Stimulated activated CD4-positive, alpha-beta T cell treated with anti-CD3 and anti-CD28 coated beads, Interleukin-15, amount 100 ng/mL, for 1 hour (primary cell): Measurements from ENCODE around the gene MYH6.

Experiments
- DNase-seq, 2 donors: peaks; one replicate each; pipeline ENCODE4 v3.0.0-alpha.2; 2020; ENCODE audit warnings: low read depth in 1 of 2, low spot score in 1 of 2

MYH6 gene

DNA sequence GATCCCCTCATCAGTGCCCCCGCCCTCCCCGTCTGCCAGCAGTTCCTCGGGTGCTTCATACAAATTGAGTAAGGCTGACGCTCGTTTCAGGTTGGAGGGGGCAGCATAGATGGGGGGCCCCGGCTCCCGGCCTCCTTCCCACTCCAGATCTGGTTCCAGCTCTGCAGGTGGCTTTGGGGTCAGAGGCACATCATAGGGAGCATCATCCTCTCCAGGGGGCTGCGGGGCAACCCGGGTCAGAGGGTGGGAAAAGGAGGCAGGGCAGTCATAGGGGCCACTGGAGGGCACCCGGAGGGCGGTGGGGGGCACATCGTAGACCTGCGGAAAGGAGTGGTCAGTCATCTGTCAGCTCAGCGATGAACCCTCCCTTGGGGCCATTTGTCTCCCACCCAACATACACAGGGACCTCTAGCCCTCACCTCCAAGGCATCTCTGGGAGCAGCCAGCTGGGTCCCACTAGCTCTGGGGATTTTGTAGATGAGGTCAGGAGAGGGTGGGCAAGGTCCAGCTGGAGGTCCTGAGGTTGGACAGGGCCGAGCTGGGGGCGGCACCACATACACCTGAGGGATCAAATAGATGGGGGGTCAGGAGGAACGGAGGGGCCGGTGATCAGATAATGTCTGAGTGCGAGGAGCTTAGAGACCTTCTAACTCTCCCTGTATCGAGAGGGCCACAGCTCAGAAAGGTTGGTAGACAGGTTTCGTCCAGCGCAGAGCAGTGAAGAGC, 48.2 kb downstream of the MYH6 start:
- no peak for DNase-seq

DNA sequence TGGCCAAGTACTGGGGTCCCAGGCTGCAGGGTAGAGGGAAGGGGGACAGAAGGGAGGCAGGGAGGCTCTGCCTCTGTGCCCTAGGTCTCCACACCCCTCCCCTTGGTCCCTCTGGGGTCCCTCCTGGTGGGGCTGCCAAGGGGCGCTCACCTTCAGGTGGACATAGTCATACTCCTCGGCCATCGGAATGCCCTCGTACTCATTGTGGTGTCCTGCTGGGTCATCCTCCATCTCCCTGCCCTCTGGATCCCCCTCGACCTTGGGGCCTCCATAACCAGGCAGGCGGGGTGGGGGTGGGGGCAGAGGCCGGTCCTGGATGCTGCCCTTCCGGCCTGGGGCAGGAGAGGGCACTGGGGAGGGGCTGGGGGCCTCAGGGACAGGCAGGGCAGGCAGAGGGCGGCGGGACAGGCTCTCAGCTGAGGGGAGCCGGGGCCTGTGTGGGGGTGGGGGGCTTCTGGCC, 48.9 kb downstream of the MYH6 start:
- DNase-seq, result no peak

DNA sequence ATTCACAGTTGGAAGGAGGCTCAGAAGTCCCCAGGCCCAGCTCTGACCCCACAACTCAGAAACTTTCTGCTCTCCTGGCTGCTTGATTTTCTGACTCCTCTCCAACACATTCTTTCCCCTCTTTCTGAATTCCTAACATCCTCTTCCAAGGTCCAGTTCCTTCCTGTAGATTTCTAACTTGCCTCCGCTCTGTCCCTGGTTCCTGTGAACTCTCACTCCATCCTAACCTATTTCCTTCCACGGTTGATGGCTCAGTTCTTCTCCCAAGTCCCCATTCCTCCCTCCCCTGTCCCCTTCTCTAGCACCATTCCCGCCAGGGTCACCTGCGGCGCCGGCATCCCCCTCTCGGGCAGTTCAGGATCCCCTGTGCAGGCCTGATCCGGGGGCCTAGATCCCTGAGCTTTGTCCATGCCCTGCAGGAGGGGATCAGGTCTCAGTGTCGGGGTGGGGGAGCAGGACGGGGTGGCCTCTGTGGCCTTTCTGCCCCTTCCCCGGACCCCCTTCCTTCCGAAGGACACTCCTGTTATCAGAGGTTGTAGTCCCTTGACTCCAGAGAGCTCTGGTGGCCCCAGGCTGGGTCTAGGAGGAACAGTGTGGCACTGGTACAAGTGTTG, 49.4 kb downstream of the MYH6 start:
- no peak for DNase-seq

- DNase-seq, result no peak
Observed at GRCh38 chr14:23358042-23358441, 50.0 kb downstream of the MYH6 start.

DNA sequence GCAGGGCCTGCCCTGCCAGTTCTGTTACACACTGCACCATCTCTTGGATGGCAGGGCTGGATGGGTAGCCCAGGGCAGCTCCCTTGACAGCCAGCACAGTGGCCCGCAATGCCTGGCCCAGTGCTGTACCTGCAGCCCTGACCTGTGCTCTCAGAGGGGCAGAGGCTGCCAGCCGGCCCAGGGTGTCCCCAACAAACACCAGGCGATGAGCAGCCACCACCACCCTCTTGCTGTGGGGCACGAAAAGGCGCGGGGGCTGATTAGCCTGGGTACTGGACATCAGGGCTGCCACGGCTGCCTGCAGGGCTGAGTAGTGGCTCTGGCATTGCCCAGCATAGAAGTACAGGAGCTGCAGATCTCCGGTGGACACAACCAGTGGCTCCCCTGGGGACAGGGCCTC, 50.8 kb downstream of the MYH6 start:
- DNase-seq, result no peak

- DNase-seq, result no peak
Observed at GRCh38 chr14:23356662-23357061, 51.4 kb downstream of the MYH6 start.

GRCh38 chr14:23355871-23356435, 52.1 kb downstream of the MYH6 start:
- DNase-seq, result no peak

DNA sequence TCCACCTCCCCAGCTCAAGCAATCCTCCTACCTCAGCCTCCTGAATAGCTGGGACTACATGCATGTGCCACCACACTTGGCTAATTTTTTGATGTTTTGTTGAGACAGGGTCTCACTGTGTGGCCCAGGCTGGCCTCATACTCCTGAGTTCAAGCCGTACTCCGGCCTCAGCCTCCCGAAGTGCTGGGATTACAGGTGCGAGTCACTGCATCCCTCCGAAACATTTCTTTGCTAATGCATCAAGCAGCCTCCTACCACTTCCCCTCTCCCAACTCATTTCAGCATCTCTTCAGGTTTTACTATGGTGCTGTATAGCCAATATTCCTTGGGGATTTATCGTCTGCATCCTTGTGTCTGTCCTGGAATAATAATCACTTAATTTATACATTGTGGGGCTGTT, 53.1 kb downstream of the MYH6 start:
- DNase-seq, result no peak

- no peak for DNase-seq
Observed at GRCh38 chr14:23353433-23353780, 54.7 kb downstream of the MYH6 start.

DNA sequence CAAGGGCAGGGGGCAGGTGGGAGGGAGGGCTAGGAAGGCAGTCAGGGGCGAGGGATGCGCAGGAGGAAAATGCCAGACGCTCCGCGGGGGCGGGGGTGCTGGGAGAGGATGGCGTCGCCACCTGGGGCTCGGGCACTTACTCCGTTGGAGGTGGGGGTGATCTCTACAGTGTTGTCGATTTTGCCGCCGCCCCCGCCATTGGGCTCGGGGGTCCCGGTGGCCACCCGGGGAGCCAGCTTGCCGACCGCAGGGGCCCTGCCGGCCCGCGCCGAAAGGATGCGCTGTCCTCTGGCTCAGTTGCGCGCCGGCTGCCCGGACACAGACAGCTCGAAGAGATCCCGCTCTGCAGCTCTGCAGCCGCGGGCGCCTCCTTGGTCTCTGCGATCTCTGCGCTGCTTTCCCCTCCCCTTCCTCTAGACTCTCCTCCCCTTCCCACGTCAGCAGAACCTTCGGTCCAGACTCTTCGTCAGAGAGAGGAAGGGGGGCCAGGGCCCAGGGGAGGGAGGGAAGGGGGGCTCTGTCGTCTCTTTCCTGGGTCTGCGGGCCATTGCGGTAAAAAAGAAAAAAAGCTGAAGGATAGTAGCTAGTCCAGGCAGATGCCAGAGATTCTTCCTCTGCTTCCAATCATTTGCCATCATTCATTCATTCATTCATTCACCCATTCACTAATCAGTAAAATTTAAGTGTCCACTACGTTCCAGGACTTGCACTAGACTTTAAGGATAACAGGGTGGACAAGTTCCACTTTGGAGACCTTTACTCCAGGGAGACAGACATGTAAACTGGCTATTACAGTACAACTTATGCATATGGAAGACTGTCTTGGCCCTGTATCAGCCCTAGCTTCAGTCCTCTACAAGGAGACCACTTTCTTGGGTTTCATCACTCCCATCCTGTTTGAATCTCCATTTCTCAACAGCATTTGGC, 55.3 kb downstream of the MYH6 start, which contains the start of gene SLC22A17:
Gene SLC22A17, minus strand, starts transcription at position 382 of the 927 bp plus-strand sequence.
- DNase-seq, result peak; percentile 10 to 21

DNA sequence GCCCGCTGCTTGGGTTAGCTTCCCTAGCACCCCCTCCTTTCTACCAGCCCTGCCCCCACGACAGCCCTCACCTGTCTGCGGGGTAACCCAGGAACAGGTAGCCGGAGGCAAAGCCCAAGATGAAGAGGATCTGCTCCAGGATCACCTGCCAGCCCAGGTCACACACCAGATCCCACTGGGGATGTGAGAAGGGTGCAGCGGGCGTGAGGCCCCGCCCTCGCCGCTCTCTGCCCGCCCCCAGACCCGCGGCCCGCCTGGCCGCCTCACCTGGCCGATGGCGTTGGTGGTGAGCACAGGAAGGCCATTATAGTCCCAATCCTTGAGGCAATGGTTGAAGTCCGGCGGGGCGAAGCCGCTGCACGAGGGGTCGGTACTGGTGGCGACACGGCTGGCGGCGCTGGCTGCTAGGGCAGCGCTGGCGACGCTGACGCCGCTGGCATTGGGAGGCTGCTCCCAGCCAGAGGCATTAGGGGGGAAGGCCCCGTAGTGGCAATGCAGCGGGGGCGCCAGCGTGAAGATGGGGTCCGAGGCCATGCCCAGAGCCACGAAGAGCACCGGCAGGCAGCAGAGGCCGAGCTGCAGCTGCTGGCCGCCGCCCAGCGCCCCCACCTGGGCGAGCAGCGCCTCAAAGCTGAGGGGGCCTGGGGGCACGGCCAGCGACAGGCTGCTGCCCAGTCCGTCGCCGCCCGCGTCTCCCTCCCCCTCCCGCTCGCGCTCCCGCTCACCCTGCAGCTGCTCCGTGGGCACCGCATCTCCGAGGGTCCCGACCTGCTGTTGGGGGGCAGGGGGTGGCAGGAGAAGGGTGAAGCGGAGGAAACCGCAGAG, 56.2 kb downstream of the MYH6 start:
- no peak for DNase-seq

GRCh38 chr14:23349156-23349845, 58.8 kb downstream of the MYH6 start:
- no peak for DNase-seq

DNA sequence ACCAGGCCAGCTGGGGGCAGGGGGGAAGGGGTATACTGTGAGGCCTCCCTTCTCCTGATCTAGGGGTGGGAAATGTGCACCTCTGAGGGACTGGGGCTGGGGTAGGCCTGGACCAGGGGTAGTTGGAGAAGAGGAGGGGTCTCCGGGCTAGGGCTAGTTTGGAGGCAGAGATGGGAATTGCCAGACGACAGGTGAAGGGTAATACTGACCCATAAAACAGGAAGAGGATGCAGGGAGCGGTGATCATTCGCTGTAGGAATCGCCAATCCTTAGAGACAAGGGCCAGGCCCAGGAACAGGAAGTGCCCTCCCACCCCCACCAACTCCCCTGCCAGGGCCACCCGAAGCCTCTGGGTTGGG, 59.8 kb downstream of the MYH6 start:
- no peak for DNase-seq

- no peak for DNase-seq
Observed at GRCh38 chr14:23347406-23348296, 60.4 kb downstream of the MYH6 start.

GRCh38 chr14:23346693-23347405, 61.2 kb downstream of the MYH6 start:
- no peak for DNase-seq

GRCh38 chr14:23345987-23346692, 61.9 kb downstream of the MYH6 start:
- no peak for DNase-seq

DNA sequence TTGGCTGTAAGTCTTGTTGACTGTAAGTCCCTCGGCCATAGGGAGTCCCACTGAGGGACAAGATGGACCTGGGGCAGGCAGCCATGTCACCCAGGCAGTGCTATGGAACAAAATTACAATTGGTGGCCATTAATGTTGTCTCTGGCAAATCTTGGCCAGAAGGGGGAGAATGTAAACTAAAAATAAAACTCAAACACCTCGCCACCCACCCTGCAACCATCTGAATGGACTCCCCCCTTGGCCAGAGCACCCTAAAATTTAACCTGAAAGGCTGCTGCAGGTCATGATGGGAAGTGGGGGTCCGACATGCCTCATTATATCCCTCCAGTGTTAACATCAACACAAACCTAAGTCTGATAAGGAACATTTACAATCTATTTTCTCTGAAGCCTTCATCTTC, 63.6 kb downstream of the MYH6 start:
- DNase-seq, result no peak
